ENCODE results near the gene CEND1. TPM values are rescaled to one million over a fixed set of nuclear protein-coding genes. Genes with fewer than 3 reads are reported as not detected.
A peak's percentile ranks its signal among the peaks of the same experiment; 100 is the strongest.

The CEND1 gene
- total and polyA plus RNA-seq, 2 of the 13 experiments (the other 11 are each of a cell fraction or from before 2014, with no cell fraction given): not detected

DNA sequence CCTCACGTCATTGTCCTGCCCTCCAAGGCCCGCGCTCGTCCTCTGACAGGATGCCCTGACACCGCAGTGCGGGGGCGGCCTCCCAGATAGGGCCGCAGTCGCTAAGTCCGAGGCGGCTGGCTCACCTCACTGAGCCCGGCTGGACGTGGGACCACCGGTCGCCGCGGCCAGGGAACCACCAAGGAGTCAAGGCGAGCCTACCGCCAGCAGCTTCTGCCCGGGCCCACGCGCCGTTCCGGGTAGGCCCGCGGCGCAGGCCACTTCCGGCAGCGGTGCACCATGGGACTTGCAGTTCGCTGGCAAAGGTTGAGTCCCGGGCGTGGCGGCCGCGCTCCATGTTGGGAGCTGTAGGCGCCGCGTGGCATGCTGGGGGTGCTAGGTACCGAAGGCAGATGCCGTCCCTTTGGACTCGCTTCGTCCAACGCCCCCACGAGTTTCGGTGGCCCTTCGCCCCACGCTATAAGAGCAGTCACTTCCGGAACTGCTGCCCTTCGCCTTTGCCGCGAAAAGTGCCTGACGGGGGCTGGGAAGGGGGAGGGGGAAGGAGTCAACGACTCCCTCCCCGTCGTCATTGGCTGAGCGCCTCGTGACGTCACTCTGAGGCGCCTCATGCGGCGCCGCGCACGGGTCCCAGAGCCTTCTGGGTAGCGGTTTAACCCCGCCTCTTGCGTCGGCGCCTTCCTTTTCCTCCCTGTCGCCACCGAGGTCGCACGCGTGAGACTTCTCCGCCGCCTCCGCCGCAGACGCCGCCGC, 19.6 kb upstream of the CEND1 start, which contains the start of gene RPLP2 (continued):
- TF ChIP-seq ZNF746 (CRISPR knock-in tag; IDR thresholded peaks at IDR 0.05) (0 out of 2 replicates have a peak, but pooled peaks have one; percentile 7), AGO1 (IDR thresholded peaks at IDR 0.05; ENCODE audit: low read depth, low read length, poor library complexity, severe bottlenecking) (peak; percentile 40), ZNF431 (CRISPR knock-in tag; IDR thresholded peaks at IDR 0.05; ENCODE audit: borderline replicate concordance, low read depth) (peak; percentile 63; the same call in 1 of the 2 replicates), AKAP8 (CRISPR knock-in tag; IDR thresholded peaks at IDR 0.05) (peak; percentile 37; the same call in 1 of the 2 replicates), MBD4 (IDR thresholded peaks at IDR 0.05; ENCODE audit: borderline replicate concordance, low read length) (no peak), ZSCAN31 (CRISPR knock-in tag; IDR thresholded peaks at IDR 0.05; ENCODE audit: low read depth) (peak; percentile 15; the same call in 1 of the 2 replicates), TOPORS (CRISPR knock-in tag; IDR thresholded peaks at IDR 0.05) (peak; percentile 71; the same call in 1 of the 2 replicates), ELF3 (CRISPR knock-in tag; IDR thresholded peaks at IDR 0.05) (peak; percentile 59), RELA (CRISPR knock-in tag; IDR thresholded peaks at IDR 0.05) (0 out of 2 replicates have a peak, but pooled peaks have one; percentile 10), SMARCE1 (IDR thresholded peaks at IDR 0.05; ENCODE audit: borderline replicate concordance) (no peak), ZNF619 (CRISPR knock-in tag; IDR thresholded peaks at IDR 0.05) (peak; percentile 74; the same call in 1 of the 2 replicates), ZNF513 (CRISPR knock-in tag; conservative IDR thresholded peaks at IDR 0.05) (no peak), ZFYVE20 (CRISPR knock-in tag; IDR thresholded peaks at IDR 0.05; ENCODE audit: borderline replicate concordance, low read depth) (no peak), KDM3A (CRISPR knock-in tag; IDR thresholded peaks at IDR 0.05; ENCODE audit: low read depth) (peak; percentile 64; the same call in 1 of the 2 replicates), ASH2L (IDR thresholded peaks at IDR 0.05; ENCODE audit: insufficient read length, low read depth, low read length) (peak; percentile 82)
- TF ChIP-seq, protein P1, sequence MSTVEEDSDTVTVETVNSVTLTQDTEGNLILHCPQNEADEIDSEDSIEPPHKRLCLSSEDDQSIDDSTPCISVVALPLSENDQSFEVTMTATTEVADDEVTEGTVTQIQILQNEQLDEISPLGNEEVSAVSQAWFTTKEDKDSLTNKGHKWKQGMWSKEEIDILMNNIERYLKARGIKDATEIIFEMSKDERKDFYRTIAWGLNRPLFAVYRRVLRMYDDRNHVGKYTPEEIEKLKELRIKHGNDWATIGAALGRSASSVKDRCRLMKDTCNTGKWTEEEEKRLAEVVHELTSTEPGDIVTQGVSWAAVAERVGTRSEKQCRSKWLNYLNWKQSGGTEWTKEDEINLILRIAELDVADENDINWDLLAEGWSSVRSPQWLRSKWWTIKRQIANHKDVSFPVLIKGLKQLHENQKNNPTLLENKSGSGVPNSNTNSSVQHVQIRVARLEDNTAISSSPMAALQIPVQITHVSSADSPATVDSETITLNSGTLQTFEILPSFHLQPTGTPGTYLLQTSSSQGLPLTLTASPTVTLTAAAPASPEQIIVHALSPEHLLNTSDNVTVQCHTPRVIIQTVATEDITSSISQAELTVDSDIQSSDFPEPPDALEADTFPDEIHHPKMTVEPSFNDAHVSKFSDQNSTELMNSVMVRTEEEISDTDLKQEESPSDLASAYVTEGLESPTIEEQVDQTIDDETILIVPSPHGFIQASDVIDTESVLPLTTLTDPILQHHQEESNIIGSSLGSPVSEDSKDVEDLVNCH (CRISPR knock-in tag; IDR thresholded peaks at IDR 0.05): no peak; the same call in 1 of the 2 replicates
- TF ChIP-seq, protein P2, sequence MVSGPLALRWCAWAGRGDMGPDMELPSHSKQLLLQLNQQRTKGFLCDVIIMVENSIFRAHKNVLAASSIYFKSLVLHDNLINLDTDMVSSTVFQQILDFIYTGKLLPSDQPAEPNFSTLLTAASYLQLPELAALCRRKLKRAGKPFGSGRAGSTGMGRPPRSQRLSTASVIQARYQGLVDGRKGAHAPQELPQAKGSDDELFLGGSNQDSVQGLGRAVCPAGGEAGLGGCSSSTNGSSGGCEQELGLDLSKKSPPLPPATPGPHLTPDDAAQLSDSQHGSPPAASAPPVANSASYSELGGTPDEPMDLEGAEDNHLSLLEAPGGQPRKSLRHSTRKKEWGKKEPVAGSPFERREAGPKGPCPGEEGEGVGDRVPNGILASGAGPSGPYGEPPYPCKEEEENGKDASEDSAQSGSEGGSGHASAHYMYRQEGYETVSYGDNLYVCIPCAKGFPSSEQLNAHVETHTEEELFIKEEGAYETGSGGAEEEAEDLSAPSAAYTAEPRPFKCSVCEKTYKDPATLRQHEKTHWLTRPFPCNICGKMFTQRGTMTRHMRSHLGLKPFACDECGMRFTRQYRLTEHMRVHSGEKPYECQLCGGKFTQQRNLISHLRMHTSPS (CRISPR knock-in tag; IDR thresholded peaks at IDR 0.05; ENCODE audit: low read depth): peak; percentile 56; the same call in 1 of the 2 replicates
- TF ChIP-seq, protein P3, sequence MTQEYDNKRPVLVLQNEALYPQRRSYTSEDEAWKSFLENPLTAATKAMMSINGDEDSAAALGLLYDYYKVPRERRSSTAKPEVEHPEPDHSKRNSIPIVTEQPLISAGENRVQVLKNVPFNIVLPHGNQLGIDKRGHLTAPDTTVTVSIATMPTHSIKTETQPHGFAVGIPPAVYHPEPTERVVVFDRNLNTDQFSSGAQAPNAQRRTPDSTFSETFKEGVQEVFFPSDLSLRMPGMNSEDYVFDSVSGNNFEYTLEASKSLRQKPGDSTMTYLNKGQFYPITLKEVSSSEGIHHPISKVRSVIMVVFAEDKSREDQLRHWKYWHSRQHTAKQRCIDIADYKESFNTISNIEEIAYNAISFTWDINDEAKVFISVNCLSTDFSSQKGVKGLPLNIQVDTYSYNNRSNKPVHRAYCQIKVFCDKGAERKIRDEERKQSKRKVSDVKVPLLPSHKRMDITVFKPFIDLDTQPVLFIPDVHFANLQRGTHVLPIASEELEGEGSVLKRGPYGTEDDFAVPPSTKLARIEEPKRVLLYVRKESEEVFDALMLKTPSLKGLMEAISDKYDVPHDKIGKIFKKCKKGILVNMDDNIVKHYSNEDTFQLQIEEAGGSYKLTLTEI (CRISPR knock-in tag; conservative IDR thresholded peaks at IDR 0.05): no peak

Data from HepG2 (cell line).